Skeletal muscle satellite cell (primary cell): ENCODE data around the gene HSD17B14.

Experiments used
- H3K27me3 ChIP-seq: 2 replicates; pipeline ENCODE4 v1.7.0; 2013; ENCODE audit warnings: low read length; ENCODE audit not compliant: control insufficient read depth, insufficient read depth
- H3K36me3 ChIP-seq: 2 replicates; pipeline ENCODE4 v1.7.0; 2013; ENCODE audit warnings: mild to moderate bottlenecking, control low read depth, low read length; ENCODE audit not compliant: insufficient read depth
- H3K4me1 ChIP-seq: 2 replicates; pipeline ENCODE4 v1.7.0; 2013; ENCODE audit warnings: low read length; ENCODE audit not compliant: control insufficient read depth, insufficient read depth
- H3K4me2 ChIP-seq: 2 replicates; pipeline ENCODE4 v1.7.0; 2013; ENCODE audit warnings: mild to moderate bottlenecking, low read length
- H3K4me3 ChIP-seq: 2 replicates; pipeline ENCODE4 v1.7.0; 2013; ENCODE audit warnings: low read length
- H3K9ac ChIP-seq: 2 replicates; pipeline ENCODE4 v1.7.0; 2013; ENCODE audit warnings: mild to moderate bottlenecking, low read depth, low read length, moderate library complexity
- H3K9me3 ChIP-seq: replicated peaks from 2 replicates; pipeline ENCODE4 v1.7.0; 2013; ENCODE audit warnings: mild to moderate bottlenecking, control low read depth, low read length

Gene HSD17B14

DNA sequence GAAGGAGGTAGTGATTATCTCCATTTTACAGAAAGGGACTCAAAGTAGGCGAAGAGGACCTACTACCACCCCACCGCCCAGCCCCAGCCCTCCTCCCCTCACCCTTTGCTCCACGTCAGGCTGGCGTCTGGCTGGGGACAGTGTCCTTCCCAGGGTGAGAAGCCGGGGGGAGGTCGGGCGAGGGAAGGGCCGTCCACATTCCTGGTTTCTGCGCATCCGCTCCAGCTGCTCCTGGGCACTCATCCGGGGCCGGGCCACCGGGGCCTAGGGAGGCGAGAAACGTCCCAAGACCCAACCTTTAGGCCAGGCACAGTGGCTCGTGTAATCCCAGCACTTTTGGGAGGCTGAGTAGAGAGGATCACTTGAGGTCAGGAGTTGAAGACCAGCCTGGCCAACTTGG, 4.8 kb upstream of the HSD17B14 start:
- Histone ChIP-seq H3K27me3 (no peaks in the 10 kb centered on the region), H3K36me3 (peaks cover 11% of the 10 kb centered on the region), H3K4me3 (no peak overlapping the region), H3K4me1 (peaks cover 10% of the 10 kb centered on the region), H3K9me3 (no peaks in the 10 kb centered on the region), H3K9ac (no peak overlapping the region), H3K4me2 (no peak overlapping the region)

DNA sequence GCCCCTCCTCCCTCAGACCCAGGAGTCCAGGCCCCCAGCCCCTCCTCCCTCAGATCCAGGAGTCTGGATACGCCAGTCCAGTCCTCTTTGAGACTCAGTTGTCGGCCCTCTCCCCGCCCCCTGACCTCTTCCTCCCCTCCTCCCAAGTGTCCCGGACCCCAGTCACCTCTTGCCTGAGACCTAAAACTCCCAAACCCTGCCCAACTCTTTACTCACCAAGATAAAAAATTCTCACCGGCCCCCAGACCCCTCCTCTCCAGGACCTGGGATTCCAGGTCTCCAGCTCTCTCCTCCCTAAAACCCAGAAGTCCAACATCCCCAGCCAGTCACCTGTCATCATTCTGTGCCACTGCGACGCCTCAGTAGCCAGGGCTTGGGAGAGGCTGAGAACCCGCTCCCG, 1.4 kb upstream of the HSD17B14 start:
- H3K36me3 ChIP-seq = no peaks in the 10 kb centered on the region
- no peaks in the 10 kb centered on the region for H3K27me3 ChIP-seq
- H3K9ac ChIP-seq = no peak overlapping the region
- peaks cover 13% of the 10 kb centered on the region for H3K4me1 ChIP-seq
- H3K4me3 ChIP-seq = no peak overlapping the region
- no peak overlapping the region for H3K4me2 ChIP-seq
- no peaks in the 10 kb centered on the region for H3K9me3 ChIP-seq

DNA sequence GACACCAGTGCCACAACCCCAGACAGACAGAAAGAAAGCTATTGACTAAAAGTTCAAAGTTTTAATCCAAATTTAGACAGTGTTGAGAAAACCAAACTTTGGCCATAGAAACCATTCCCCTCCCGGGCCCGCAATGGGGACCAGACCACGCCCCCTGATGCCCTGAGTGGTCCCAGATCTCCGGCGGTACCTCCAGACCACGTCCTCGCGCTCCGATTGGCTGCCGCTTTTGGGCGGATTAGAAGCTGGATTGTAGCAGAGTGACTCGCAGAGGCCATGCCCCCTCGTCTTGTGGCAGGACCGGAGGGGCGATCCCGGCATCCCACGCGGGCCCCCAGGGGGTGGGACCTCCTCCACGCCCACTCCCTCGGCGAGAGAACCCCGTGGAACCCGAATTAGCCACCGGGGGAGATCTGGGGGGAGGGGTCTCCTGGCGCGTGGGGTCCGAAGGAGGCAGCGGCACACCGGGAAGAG, 797 bp upstream of the HSD17B14 start:
- H3K4me1 ChIP-seq = peaks cover 13% of the 10 kb centered on the region
- H3K27me3 ChIP-seq = no peaks in the 10 kb centered on the region
- peaks cover 3% of the 10 kb centered on the region for H3K36me3 ChIP-seq
- peak overlapping the region; percentile 58 for H3K4me3 ChIP-seq
- H3K9me3 ChIP-seq = no peaks in the 10 kb centered on the region
- peak overlapping the region; percentile 16 for H3K9ac ChIP-seq
- H3K4me2 ChIP-seq = peak overlapping the region; percentile 57

DNA sequence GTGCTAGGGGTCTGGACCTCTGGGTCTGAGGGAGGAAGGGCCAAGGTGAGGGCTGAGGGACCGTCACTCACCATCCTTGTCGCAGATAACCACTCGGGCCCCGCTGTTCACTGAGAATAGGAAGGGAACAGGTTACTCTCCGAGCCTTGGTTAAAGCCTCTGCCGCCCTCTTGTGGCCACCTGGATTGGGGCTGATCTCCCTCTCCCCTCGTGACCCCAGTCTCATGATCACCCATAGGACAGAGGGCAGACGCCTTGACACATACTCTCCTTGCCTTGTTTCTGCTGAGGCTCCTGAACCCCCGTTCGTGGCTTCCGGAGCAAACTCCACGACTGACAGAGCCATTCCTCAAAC, 580 bp downstream of the HSD17B14 start:
- H3K9ac ChIP-seq = peak overlapping the region; percentile 49

DNA sequence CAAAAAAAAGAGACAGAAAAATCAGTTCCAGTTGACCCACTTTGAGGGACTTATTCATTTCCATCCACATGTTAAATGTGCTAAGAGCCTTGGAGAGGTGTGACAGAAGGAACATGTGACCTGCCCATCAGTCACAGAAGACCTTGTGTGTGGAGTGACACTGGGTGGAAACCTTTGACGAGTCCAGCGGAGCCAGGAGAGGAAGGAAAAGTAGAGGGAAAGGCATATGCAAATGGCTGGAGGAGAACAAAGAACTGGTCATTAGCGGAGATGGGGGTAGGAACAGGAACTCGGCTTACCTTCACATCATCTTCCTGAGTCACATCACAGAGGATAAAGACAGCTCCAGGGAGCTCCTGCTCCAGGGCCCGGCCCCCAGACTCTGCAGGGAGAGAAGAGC, 2.3 kb downstream of the HSD17B14 start:
- Histone ChIP-seq H3K36me3 (peaks cover 3% of the 10 kb centered on the region), H3K4me1 (peaks cover 13% of the 10 kb centered on the region), H3K9ac (no peak overlapping the region), H3K4me3 (no peak overlapping the region), H3K9me3 (no peaks in the 10 kb centered on the region), H3K27me3 (no peaks in the 10 kb centered on the region), H3K4me2 (no peak overlapping the region)

More for the DNA sequence above, 580 bp downstream of the HSD17B14 start:
- Histone ChIP-seq H3K4me2 (peak overlapping the region; percentile 57), H3K9me3 (no peaks in the 10 kb centered on the region), H3K27me3 (no peaks in the 10 kb centered on the region), H3K36me3 (peaks cover 3% of the 10 kb centered on the region), H3K4me1 (peaks cover 13% of the 10 kb centered on the region), H3K4me3 (peak overlapping the region; percentile 43)

GRCh38 chr19:48833049-48833448, 3.2 kb downstream of the HSD17B14 start:
- peaks cover 13% of the 10 kb centered on the region for H3K4me1 ChIP-seq
- no peak overlapping the region for H3K4me2 ChIP-seq
- H3K9ac ChIP-seq = no peak overlapping the region
- H3K36me3 ChIP-seq = peaks cover 3% of the 10 kb centered on the region
- no peaks in the 10 kb centered on the region for H3K9me3 ChIP-seq
- no peaks in the 10 kb centered on the region for H3K27me3 ChIP-seq
- no peak overlapping the region for H3K4me3 ChIP-seq

DNA sequence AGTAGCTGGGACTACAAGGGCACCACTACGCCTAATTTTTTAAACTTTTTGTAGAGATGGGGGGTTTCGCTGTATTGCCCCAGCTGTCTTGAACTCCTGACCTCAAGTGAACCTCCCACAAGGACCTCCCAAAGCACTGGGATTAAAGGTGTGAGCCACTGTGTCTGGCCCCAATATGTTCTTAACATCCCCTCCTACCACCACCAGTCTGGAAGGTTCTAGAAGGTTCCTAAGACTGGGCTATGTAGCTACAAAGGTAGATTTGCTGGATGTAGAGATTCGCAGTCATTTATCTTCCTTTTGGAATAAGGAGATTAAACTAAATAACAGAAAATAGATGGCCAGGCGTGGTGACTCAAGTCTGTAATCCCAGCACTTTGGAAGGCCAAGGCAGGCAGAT, 5.3 kb downstream of the HSD17B14 start:
- H3K4me2 ChIP-seq = no peak overlapping the region
- peaks cover 2% of the 10 kb centered on the region for H3K4me1 ChIP-seq
- no peak overlapping the region for H3K9ac ChIP-seq
- no peaks in the 10 kb centered on the region for H3K27me3 ChIP-seq
- H3K36me3 ChIP-seq = peaks cover 3% of the 10 kb centered on the region
- no peaks in the 10 kb centered on the region for H3K9me3 ChIP-seq
- H3K4me3 ChIP-seq = no peak overlapping the region

GRCh38 chr19:48830088-48830487, 6.2 kb downstream of the HSD17B14 start:
- H3K9me3 ChIP-seq = no peaks in the 10 kb centered on the region
- no peak overlapping the region for H3K4me2 ChIP-seq
- H3K36me3 ChIP-seq = peaks cover 3% of the 10 kb centered on the region
- no peaks in the 10 kb centered on the region for H3K27me3 ChIP-seq
- H3K4me1 ChIP-seq = no peaks in the 10 kb centered on the region
- no peak overlapping the region for H3K9ac ChIP-seq
- no peak overlapping the region for H3K4me3 ChIP-seq

DNA sequence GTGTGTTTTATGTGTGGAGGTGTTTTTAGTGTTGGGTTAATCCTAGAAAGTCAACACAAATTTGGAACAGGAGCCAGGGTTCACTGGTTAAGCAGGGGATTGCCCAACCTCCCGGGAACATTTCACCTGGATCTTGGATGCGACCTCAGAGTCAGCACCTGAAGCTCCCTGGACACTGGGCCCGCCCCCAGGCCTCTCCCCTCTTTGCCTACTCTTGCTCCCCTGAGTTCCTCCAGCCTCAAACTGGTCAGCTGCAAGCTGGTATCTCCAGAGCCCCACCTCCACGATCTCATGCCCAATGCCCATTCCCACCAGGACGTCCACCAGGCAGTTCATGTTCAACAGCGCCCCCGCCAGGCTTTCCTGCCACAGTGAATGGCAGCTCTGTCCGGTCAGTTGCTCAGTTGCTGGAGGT, 9.7 kb downstream of the HSD17B14 start:
- no peak overlapping the region for H3K4me2 ChIP-seq
- no peaks in the 10 kb centered on the region for H3K36me3 ChIP-seq
- no peaks in the 10 kb centered on the region for H3K27me3 ChIP-seq
- H3K4me1 ChIP-seq = no peaks in the 10 kb centered on the region
- H3K9ac ChIP-seq = no peak overlapping the region
- no peak overlapping the region for H3K4me3 ChIP-seq
- H3K9me3 ChIP-seq = no peaks in the 10 kb centered on the region

GRCh38 chr19:48822514-48822913, 13.8 kb downstream of the HSD17B14 start:
- H3K4me3 ChIP-seq = no peak overlapping the region
- H3K9me3 ChIP-seq = no peaks in the 10 kb centered on the region
- H3K36me3 ChIP-seq = no peaks in the 10 kb centered on the region
- H3K27me3 ChIP-seq = no peaks in the 10 kb centered on the region
- H3K4me2 ChIP-seq = no peak overlapping the region
- H3K4me1 ChIP-seq = peaks cover 10% of the 10 kb centered on the region
- H3K9ac ChIP-seq = no peak overlapping the region

DNA sequence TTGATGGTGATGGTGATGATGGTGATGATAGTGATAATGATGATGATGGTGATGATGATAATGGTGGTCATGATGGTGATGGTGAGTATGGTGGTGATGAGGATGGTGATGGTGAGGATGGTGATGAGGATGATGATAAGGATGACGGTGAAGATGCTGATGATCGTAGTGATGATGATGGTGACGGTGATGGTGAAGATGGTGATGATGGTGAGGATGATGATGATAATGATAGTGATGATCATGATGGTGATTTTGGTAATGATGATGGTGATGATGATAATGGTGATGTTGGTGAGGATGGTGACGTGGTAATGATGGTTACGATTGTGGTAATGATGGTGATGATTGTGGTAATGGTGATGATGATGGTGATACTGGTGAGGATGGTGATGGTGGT, 14.7 kb downstream of the HSD17B14 start:
- H3K36me3 ChIP-seq = no peaks in the 10 kb centered on the region

DNA sequence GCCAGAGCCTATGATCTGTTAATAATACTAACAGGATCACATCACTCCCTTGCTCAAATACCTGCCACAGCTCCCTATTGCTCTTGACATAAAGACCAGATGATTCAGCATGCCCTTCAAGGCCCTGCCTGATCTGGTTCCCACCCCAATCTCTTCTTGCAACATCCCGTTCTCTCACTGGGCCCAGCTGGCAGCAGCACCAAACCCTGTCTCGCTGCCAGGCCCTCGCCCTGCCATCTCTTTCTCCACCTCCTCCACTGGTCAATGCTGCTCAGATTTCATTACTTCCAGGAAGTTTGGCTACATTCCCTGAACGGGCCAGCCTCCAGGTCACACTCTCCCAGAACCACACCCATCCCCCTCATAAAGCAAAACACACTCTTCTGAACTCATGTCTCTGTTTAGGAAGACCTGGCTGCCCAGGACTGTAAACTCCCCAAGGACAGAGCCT, 16.9 kb downstream of the HSD17B14 start:
- H3K36me3 ChIP-seq = no peaks in the 10 kb centered on the region
- no peaks in the 10 kb centered on the region for H3K9me3 ChIP-seq
- no peak overlapping the region for H3K9ac ChIP-seq

More for the DNA sequence above, 14.7 kb downstream of the HSD17B14 start:
- no peak overlapping the region for H3K9ac ChIP-seq
- no peak overlapping the region for H3K4me3 ChIP-seq
- H3K27me3 ChIP-seq = no peaks in the 10 kb centered on the region
- H3K4me1 ChIP-seq = peaks cover 10% of the 10 kb centered on the region
- H3K4me2 ChIP-seq = no peak overlapping the region
- H3K9me3 ChIP-seq = no peaks in the 10 kb centered on the region

More for the DNA sequence above, 16.9 kb downstream of the HSD17B14 start:
- peaks cover 10% of the 10 kb centered on the region for H3K4me1 ChIP-seq
- H3K27me3 ChIP-seq = no peaks in the 10 kb centered on the region
- H3K4me3 ChIP-seq = no peak overlapping the region
- peak overlapping the region; percentile 11 for H3K4me2 ChIP-seq
